SK-N-SH treated with all-trans-retinoic acid at 6 μM for 48 hours (cell line): Measurements from ENCODE around the gene COX17.
A peak's percentile ranks its signal among the peaks of the same experiment; 100 is the strongest.

Experiments
- ATAC-seq: fragments of 200-7000 bp; cut with Tn5 transposase; 3 replicates; pipeline ENCODE4 v1.9.1; 2020; ENCODE audit warnings: mild to moderate bottlenecking, moderate library complexity
- ARNTL ChIP-seq: fragments of 450-650 bp; formaldehyde crosslinking; IDR thresholded peaks from 2 replicates; pipeline ENCODE4 v1.5.0; 2020; ENCODE audit warnings: low read depth, mild to moderate bottlenecking, moderate library complexity, borderline replicate concordance
- BACH2 ChIP-seq: fragments of 250-450 bp; sonication (Bioruptor Pico); IDR thresholded peaks from 2 replicates; pipeline ENCODE4 v1.9.0; 2021; ENCODE audit warnings: mild to moderate bottlenecking, borderline replicate concordance
- CREB5 ChIP-seq: fragments of 250-450 bp; sonication (Bioruptor Pico); IDR thresholded peaks from 2 replicates; pipeline ENCODE4 v1.5.1; 2020; ENCODE audit warnings: low read depth, mild to moderate bottlenecking, moderate library complexity
- CSDC2 ChIP-seq: fragments of 250-450 bp; sonication (Bioruptor Pico); IDR thresholded peaks from 2 replicates; pipeline ENCODE4 v1.5.0; 2020; ENCODE audit warnings: mild to moderate bottlenecking, moderate library complexity
- CSRNP3 ChIP-seq: fragments of 250-450 bp; sonication (Bioruptor Pico); IDR thresholded peaks from 2 replicates; pipeline ENCODE4 v1.5.1; 2021; ENCODE audit warnings: mild to moderate bottlenecking, moderate library complexity
- ESRRG ChIP-seq: fragments of 250-450 bp; sonication (Bioruptor Pico); IDR thresholded peaks from 2 replicates; pipeline ENCODE4 v1.6.1; 2021; ENCODE audit warnings: mild to moderate bottlenecking
- GLIS3 ChIP-seq: fragments of 250-450 bp; sonication (Bioruptor Pico); IDR thresholded peaks from 2 replicates; pipeline ENCODE4 v1.5.0; 2020; ENCODE audit warnings: mild to moderate bottlenecking, moderate library complexity
- ISL1 ChIP-seq: fragments of 250-450 bp; sonication (Bioruptor Pico); IDR thresholded peaks from 2 replicates; pipeline ENCODE4 v2.1.2; 2022; ENCODE audit warnings: mild to moderate bottlenecking, moderate library complexity
- OSR1 ChIP-seq: fragments of 250-450 bp; sonication (Bioruptor Pico); IDR thresholded peaks from 2 replicates; pipeline ENCODE4 v1.8.0; 2022; ENCODE audit warnings: moderate library complexity, mild to moderate bottlenecking, inconsistent platforms
- PATZ1 ChIP-seq: fragments of 250-450 bp; sonication (Bioruptor Pico); IDR thresholded peaks from 2 replicates; pipeline ENCODE4 v1.8.0; 2020; ENCODE audit warnings: mild to moderate bottlenecking, moderate library complexity, borderline replicate concordance
- PPARA ChIP-seq: fragments of 250-450 bp; sonication (Bioruptor Pico); IDR thresholded peaks from 2 replicates; pipeline ENCODE4 v1.5.0; 2020; ENCODE audit warnings: mild to moderate bottlenecking, borderline replicate concordance
- RARB ChIP-seq: fragments of 250-450 bp; sonication (Bioruptor Pico); IDR thresholded peaks from 2 replicates; pipeline ENCODE4 v1.8.0; 2021; ENCODE audit warnings: mild to moderate bottlenecking, moderate library complexity
- SNAI2 ChIP-seq: fragments of 250-450 bp; sonication (Bioruptor Pico); IDR thresholded peaks from 2 replicates; pipeline ENCODE4 v1.5.0; 2020; ENCODE audit warnings: mild to moderate bottlenecking, moderate library complexity
- TCF4 ChIP-seq: fragments of 250-450 bp; sonication (Bioruptor Pico); IDR thresholded peaks from 2 replicates; pipeline ENCODE4 v1.8.0; 2021; ENCODE audit warnings: mild to moderate bottlenecking, moderate library complexity, borderline replicate concordance
- TOX ChIP-seq: fragments of 250-450 bp; sonication (Bioruptor Pico); IDR thresholded peaks from 2 replicates; pipeline ENCODE4 v1.8.0; 2021; ENCODE audit warnings: mild to moderate bottlenecking, moderate library complexity, borderline replicate concordance
- TSHZ2 ChIP-seq: fragments of 250-450 bp; sonication (Bioruptor Pico); IDR thresholded peaks from 2 replicates; pipeline ENCODE4 v1.5.0; 2020; ENCODE audit warnings: mild to moderate bottlenecking, moderate library complexity
- ZC3H10 ChIP-seq: fragments of 250-450 bp; sonication (Bioruptor Pico); IDR thresholded peaks from 2 replicates; pipeline ENCODE4 v1.5.1; 2021; ENCODE audit warnings: mild to moderate bottlenecking, moderate library complexity
- ZFP3 ChIP-seq: fragments of 250-450 bp; sonication (Bioruptor Pico); IDR thresholded peaks from 2 replicates; pipeline ENCODE4 v1.5.0; 2020; ENCODE audit warnings: mild to moderate bottlenecking, moderate library complexity
- ZFP30 ChIP-seq: fragments of 450-650 bp; formaldehyde crosslinking; IDR thresholded peaks from 2 replicates; pipeline ENCODE4 v1.5.0; 2022; ENCODE audit warnings: mild to moderate bottlenecking, moderate library complexity
- ZNF565 ChIP-seq: fragments of 450-650 bp; formaldehyde crosslinking; conservative IDR thresholded peaks from 2 replicates; pipeline ENCODE4 v1.5.0; 2020; ENCODE audit warnings: low read depth, mild to moderate bottlenecking, moderate library complexity
- ZNF70 ChIP-seq: fragments of 450-650 bp; formaldehyde crosslinking; IDR thresholded peaks from 2 replicates; pipeline ENCODE4 v1.5.0; 2020; ENCODE audit warnings: mild to moderate bottlenecking, moderate library complexity
- ZNF8 ChIP-seq: fragments of 450-650 bp; formaldehyde crosslinking; IDR thresholded peaks from 2 replicates; pipeline ENCODE4 v1.5.0; 2020; ENCODE audit warnings: mild to moderate bottlenecking, moderate library complexity

The COX17 gene

GRCh38 chr3:119676020-119676419, 1.2 kb downstream of the COX17 start:
- TF ChIP-seq TOX = no peak
- no peak for TF ChIP-seq BACH2 (CRISPR knock-in tag)
- TF ChIP-seq ESRRG = no peak
- TF ChIP-seq ZNF565 (CRISPR knock-in tag) = no peak
- TF ChIP-seq PATZ1 = no peak
- no peak for TF ChIP-seq PPARA
- no peak for TF ChIP-seq CSDC2 (CRISPR knock-in tag)
- TF ChIP-seq ARNTL (CRISPR knock-in tag) = no peak
- no peak for TF ChIP-seq OSR1
- no peak for TF ChIP-seq ZFP30 (CRISPR knock-in tag)
- TF ChIP-seq RARB (CRISPR knock-in tag) = no peak
- ATAC-seq = no peak

DNA sequence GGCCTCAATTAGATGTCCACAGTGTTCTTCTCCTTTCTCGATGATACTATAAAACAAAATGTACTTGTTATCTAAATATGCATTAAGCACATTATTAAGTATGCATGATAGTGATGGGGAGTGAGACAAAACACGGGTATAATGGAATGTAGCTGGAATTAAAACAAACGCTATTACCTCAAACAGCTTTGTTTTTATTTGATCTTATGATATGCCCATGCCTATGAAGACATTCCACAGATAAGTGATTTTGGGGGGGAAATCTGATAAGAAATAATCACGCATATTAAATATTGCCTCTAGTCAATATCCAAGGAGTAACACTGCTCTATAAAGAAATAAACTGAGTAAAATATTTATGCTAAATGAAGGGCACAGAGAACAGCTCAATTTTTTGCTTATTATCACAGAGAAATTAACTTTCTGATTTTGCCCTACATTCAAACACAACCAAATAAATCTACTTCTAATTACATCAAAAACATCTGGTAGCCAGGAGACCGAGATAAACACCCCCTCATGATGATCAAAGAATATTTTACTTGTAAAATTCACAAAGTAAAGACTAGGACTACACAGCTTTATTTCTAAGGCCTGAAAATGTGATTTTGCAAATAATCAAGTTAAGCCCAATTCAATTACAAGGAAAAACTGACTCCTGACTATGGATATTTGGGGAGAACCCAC, 1.9 kb downstream of the COX17 start:
- ATAC-seq = no peak
- peak; percentile 88 for TF ChIP-seq ISL1
- peak; percentile 65; the same call in 1 of the 2 replicates for TF ChIP-seq CREB5
- TF ChIP-seq CSRNP3 (CRISPR knock-in tag) = 0 out of 2 replicates have a peak, but pooled peaks have one; percentile 36
- TF ChIP-seq ZC3H10 (CRISPR knock-in tag) = no peak
- no peak for TF ChIP-seq OSR1
- TF ChIP-seq ZNF70 (CRISPR knock-in tag) = peak; percentile 73
- no peak; the same call in 1 of the 2 replicates for TF ChIP-seq GLIS3 (CRISPR knock-in tag)
- TF ChIP-seq BACH2 (CRISPR knock-in tag) = no peak
- TF ChIP-seq TCF4 (CRISPR knock-in tag) = peak; percentile 86

DNA sequence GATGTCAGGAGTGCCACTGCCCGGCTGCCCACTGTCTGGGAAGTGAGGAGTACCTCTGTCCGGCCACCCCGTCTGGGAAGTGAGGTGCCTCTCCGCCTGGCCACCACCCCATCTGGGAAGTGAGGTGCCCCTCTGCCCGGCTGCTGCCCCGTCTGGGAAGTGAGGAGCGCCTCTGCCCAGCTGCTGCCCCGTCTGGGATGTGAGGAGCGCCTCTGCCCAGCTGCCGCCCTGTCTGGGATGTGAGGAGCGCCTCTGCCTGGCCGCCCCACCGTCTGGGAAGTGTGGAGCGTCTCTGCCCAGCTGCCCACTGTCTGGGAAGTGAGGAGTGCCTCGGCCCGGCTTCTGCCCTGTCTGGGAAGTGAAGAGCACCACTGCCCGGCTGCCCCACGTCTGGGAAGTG, 3.3 kb downstream of the COX17 start:
- ATAC-seq = no peak
- TF ChIP-seq CREB5 (no peak), SNAI2 (CRISPR knock-in tag) (no peak), ISL1 (no peak), ZNF70 (CRISPR knock-in tag) (no peak), ARNTL (CRISPR knock-in tag) (no peak)

DNA sequence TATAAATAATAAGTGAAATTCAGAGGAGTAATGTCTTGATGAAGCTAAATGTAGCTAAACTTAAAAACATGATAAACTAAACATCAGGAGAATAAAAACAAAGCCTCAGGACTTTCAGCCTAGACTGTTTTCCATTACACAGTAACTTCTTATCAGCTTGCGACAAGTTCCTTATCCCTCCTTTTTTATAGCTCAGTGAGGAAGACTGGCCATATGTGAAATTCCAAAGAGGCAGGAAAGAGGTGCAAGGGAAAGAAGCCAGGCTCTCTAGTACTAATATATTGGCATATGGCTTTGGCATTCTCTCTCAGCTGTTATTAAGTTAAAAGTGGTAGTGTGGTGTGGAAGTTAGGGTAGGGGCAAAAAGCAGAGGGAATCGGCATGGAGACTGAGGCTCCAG, 4.4 kb downstream of the COX17 start:
- ATAC-seq = no peak
- TF ChIP-seq ISL1 (peak; percentile 49; the same call in 1 of the 2 replicates), TCF4 (CRISPR knock-in tag) (peak; percentile 40), CSDC2 (CRISPR knock-in tag) (no peak)
- TF ChIP-seq, all 23 proteins: peak for 2

GRCh38 chr3:119669906-119670570, 7.2 kb downstream of the COX17 start:
- ATAC-seq = no peak
- TF ChIP-seq TSHZ2 (no peak), ISL1 (no peak), ZNF8 (CRISPR knock-in tag) (no peak), CREB5 (no peak), ESRRG (no peak), ZFP3 (CRISPR knock-in tag) (no peak), ZNF70 (CRISPR knock-in tag) (no peak), SNAI2 (CRISPR knock-in tag) (no peak), RARB (CRISPR knock-in tag) (no peak), CSDC2 (CRISPR knock-in tag) (no peak), CSRNP3 (CRISPR knock-in tag) (no peak), OSR1 (no peak)
